Measurements from ENCODE around the gene TNFRSF8. TPM values are rescaled to one million over a fixed set of nuclear protein-coding genes. Genes with fewer than 3 reads are reported as not detected.

The TNFRSF8 gene
- total RNA-seq, 4 donors from 2014 or later: 0.83 to 2.8 (median 2.3) TPM

DNA sequence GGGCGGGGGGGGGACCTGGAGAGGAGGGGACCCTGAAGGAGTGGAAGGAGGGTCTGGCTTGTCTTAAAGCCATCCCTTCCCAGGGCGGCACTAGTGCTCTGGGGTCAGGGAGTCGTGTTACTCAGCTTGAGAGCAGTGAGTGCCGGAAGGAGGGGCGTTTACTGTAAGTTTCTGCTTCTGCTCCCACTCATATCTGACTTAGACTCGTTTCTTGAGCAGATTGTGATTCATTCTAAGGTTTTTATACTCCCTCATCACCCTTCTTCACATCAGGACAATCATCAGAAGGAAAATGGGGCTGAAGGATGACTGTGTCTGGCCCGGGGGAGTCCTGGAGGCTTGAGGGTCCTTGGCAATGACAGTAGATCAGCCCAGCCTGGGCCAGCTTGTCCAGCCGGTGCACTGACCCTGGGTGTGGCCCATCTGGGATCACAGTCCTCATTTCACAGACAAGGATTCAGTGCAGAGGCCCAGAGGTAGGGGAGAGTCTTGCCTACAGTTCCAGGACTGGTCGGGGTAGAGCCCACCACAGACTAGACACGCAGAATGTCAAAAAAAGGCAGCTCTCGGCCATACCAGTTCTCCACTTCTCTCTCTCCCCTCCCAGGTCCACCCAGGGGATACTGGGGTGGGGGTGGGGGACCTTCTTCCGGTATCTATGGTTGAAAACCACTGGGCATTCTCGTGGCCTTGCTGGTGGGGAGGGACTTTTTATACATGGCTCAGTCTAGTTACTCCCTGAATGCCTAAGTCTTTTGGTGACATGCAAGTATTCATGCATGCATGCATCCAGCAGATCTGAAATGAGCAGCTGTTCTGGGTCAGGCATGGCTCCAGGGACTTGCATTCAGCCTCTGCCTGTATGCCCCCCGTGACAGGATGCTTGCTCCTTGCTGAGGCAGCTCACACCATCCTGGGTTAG lies 5.1 kb downstream of the TNFRSF8 start:
- 45% methylated on average over 11 of the region's 14 CpGs for WGBS
- peaks cover 5 to 16% (median 11%) of the 10 kb centered on the region in 4 donors for H3K4me1 ChIP-seq
- no peak for DNase-seq (ENCODE audit: extremely low spot score)
- peaks cover 0 to 97% (median 20%) of the 10 kb centered on the region in 4 donors for H3K27me3 ChIP-seq
- H3K36me3 ChIP-seq: no peaks in the 10 kb centered on the region
- intact Hi-C loops (cut with DNase I): no loop called here
- no peaks in the 10 kb centered on the region for H3K9me3 ChIP-seq
- no peak overlapping the region for H3K27ac ChIP-seq (replicated peaks in 1 of 4)
- TF ChIP-seq POLR2AphosphoS5 (IDR thresholded peaks at IDR 0.05) (no peak), CTCF (IDR thresholded peaks at IDR 0.05) (no peak), EP300 (IDR thresholded peaks at IDR 0.05) (no peak), POLR2A (IDR thresholded peaks at IDR 0.05; ENCODE audit: low read depth) (no peak)
- no peak overlapping the region for H3K4me3 ChIP-seq

GRCh38 chr1:12069623-12070244 lies 6.6 kb downstream of the TNFRSF8 start:
- WGBS: 61% methylated on average over 8 of the region's 10 CpGs
- peaks cover 0 to 88% (median 6%) of the 10 kb centered on the region in 4 donors for H3K27me3 ChIP-seq
- intact Hi-C loops (cut with DNase I): no loop called here

GRCh38 chr1:12071892-12072291 lies 8.8 kb downstream of the TNFRSF8 start:
- peaks cover 0 to 68% (median 4%) of the 10 kb centered on the region in 4 donors for H3K27me3 ChIP-seq
- WGBS: 87% methylated on average over 3 of the region's 3 CpGs
- H3K4me3 ChIP-seq: no peak overlapping the region
- no peak for TF ChIP-seq POLR2AphosphoS5 (IDR thresholded peaks at IDR 0.05)
- no peak for TF ChIP-seq CTCF (IDR thresholded peaks at IDR 0.05)
- TF ChIP-seq EP300 (IDR thresholded peaks at IDR 0.05): no peak
- TF ChIP-seq POLR2A (IDR thresholded peaks at IDR 0.05; ENCODE audit: low read depth): no peak
- no peaks in the 10 kb centered on the region for H3K36me3 ChIP-seq
- DNase-seq (ENCODE audit: extremely low spot score): no peak
- H3K9me3 ChIP-seq: no peaks in the 10 kb centered on the region
- no peak overlapping the region for H3K27ac ChIP-seq (replicated peaks in 1 of 4)
- intact Hi-C loops (cut with DNase I): no loop called here
- H3K4me1 ChIP-seq: peaks cover 0 to 9% (median 3%) of the 10 kb centered on the region in 4 donors

More at GRCh38 chr1:12069623-12070244, 6.6 kb downstream of the TNFRSF8 start:
- no peak for DNase-seq (ENCODE audit: extremely low spot score)
- Histone ChIP-seq H3K36me3 (no peaks in the 10 kb centered on the region), H3K4me1 (peaks cover 0 to 9% (median 3%) of the 10 kb centered on the region in 4 donors), H3K9me3 (no peaks in the 10 kb centered on the region), H3K27ac (replicated peaks in 1 of 4) (no peak overlapping the region), H3K4me3 (no peak overlapping the region)
- no peak for TF ChIP-seq CTCF (IDR thresholded peaks at IDR 0.05)

DNA sequence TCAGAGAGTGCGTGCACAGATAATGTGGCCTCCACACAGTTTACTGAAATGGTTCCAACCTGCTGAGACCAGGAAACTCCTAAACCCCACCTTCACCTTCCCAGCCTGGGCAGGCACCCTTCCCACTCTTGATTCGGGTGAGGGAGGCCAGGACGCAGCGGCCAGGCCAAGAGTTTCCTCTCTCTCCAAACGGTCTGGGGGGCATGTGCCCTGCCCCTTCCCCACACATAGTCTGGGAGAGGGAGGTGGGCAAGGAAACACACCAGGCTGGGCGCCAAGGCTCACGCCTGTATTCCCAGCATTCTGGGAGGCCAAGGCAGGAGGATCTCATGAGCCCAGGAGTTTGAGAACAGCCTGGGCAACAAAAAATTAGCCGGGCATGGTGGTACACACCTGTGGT lies 9.6 kb downstream of the TNFRSF8 start:
- H3K27me3 ChIP-seq: peaks cover 0 to 65% (median 2%) of the 10 kb centered on the region in 4 donors
- 84% methylated on average over 8 of the region's 8 CpGs for WGBS
- intact Hi-C loops (cut with DNase I): no loop called here

More for the DNA sequence above, 9.6 kb downstream of the TNFRSF8 start:
- no peak for DNase-seq (ENCODE audit: extremely low spot score)
- no peak for TF ChIP-seq CTCF (IDR thresholded peaks at IDR 0.05)
- no peak for TF ChIP-seq POLR2AphosphoS5 (IDR thresholded peaks at IDR 0.05)
- no peak for TF ChIP-seq POLR2A (IDR thresholded peaks at IDR 0.05; ENCODE audit: low read depth)
- no peak for TF ChIP-seq EP300 (IDR thresholded peaks at IDR 0.05)
- Histone ChIP-seq H3K4me1 (peaks cover 0 to 5% (median 3%) of the 10 kb centered on the region in 4 donors), H3K36me3 (no peaks in the 10 kb centered on the region), H3K27ac (replicated peaks in 1 of 4) (no peak overlapping the region), H3K4me3 (no peak overlapping the region), H3K9me3 (peaks cover 0 to 6% (median 0%) of the 10 kb centered on the region in 4 donors)

All from esophagus muscularis mucosa (tissue), 4 donors.